Activated CD8-positive, alpha-beta memory T cell treated with anti-CD3 and anti-CD28 coated beads, Interleukin-2, amount 10 ng/mL, durations not matched to agents 7 days and 5 days (primary cell): ENCODE measurements around the gene GUCY1B1. TPM values are rescaled to one million over a fixed set of nuclear protein-coding genes. Genes with fewer than 3 reads are reported as not detected.
A peak's percentile ranks its signal among the peaks of the same experiment; 100 is the strongest.

ENCODE experiments used
- ATAC-seq: fragments of 150-1000 bp; cut with Tn5 transposase; one replicate; pipeline ENCODE4 v1.10.0; 2021; ENCODE audit warnings: moderate library complexity
- CTCF ChIA-PET: fragments of 350-600 bp; sonication (Branson Sonifier 250); formaldehyde crosslinking; loops from one replicate; lab custom pipeline; 2021; ENCODE audit warnings: antibody characterized with exemption; lab: Charles Lee
- DNase-seq: peaks from one replicate; pipeline ENCODE4 v3.0.0-alpha.2; 2020
- H3K27ac Mint-ChIP-seq: one replicate; pipeline ENCODE4 v1.8.0; 2021; ENCODE audit warnings: mild to moderate bottlenecking, mixed read lengths
- H3K27me3 Mint-ChIP-seq: one replicate; pipeline ENCODE4 v1.8.0; 2021; ENCODE audit warnings: mixed read lengths
- H3K36me3 Mint-ChIP-seq: one replicate; pipeline ENCODE4 v1.8.0; 2021; ENCODE audit warnings: mild to moderate bottlenecking, mixed read lengths
- H3K4me1 Mint-ChIP-seq: one replicate; pipeline ENCODE4 v1.8.0; 2021; ENCODE audit warnings: mixed read lengths
- H3K4me3 Mint-ChIP-seq: one replicate; pipeline ENCODE4 v1.8.0; 2021; ENCODE audit warnings: mild to moderate bottlenecking, moderate library complexity, mixed read lengths
- H3K9me3 Mint-ChIP-seq: one replicate; pipeline ENCODE4 v1.8.0; 2022; ENCODE audit warnings: low read depth, mixed read lengths
- total RNA-seq, 2 experiments: library from RNA; stranded (reverse); gene quantifications; one replicate each; pipeline ENCODE4 v1.2.3, GENCODE V29; 2021

The GUCY1B1 gene
- 1 to 10 TPM in 1 of 2 experiments, under 1 TPM in 1; 0.09 to 1.5 TPM for total RNA-seq

DNA sequence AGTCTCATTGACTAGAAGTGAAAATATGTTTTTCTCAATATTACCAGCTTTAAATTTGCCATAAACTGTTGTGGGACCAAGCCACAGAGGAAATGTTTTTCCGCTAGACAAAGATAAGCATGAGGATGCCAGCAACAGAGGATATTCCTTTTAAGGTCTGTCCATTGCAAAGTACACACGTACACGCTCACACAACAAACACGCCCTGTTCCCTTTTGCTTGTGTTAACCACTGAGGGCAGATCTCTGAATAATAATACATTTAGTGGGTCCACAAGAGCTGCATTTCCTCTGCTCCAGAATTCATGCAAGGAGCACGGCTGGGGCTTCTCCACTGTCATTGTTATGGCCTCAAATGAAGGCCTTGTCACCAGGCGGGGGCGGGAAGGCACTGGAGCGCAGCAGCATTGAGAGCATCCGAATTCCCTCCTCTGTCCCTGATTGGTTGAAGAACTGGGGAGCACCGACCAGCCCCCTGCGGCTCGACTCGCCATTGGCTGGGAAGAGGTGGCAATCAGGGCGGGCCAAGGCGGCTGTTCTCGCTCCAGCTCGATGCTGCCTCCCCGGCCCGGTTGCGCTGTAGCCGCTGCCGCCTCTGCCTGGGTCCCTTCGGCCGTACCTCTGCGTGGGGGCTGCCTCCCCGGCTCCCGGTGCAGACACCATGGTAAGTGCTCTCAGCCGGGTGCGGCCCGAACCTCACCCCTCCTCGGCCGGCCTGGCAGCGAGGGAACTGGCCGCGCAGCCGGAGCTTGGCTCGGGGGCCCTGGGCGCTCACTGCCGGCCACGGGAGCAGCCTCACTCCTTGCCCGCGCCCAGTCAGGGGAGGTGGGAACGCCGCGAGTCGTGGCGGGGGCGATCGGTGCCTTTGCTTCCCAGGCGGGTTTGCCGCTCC is at the start of gene GUCY1B1:
TSS of gene GUCY1B1 (plus strand) at position 541 of the 891 bp plus-strand sequence. CDS start at position 661, 120 bp downstream.
- Mint-ChIP-seq H3K4me3 (no peak within 1 kb of the TSS), H3K27me3 (peaks cover 41% of the 10 kb centered on the region), H3K27ac (no peak within 1 kb of the TSS), H3K4me1 (peaks cover 4% of the 10 kb centered on the region), H3K36me3 (no peaks in the 10 kb centered on the region), H3K9me3 (no peaks in the 10 kb centered on the region)
- peak; percentile 92 for ATAC-seq
- peak; percentile 59 for DNase-seq
- CTCF ChIA-PET = no interaction called here

DNA sequence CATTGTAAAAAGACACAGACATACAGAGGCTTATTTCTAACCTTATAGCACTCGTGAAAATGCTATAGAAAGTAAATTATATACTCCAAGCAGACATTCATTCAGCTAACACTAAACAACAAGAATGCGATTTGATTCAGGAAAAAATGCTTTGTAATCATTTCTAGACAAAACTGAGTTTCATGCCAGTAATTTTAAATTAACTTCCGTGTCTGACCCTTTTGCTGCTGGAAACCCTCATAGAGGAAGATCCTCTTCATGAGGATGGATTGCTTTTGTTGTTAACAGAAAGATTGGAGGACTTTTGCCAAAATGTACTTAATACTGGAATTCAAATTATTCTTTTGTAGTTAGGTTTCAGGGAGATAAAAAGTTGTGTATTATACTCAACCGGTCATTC is 48.9 kb upstream of the GUCY1B1 start:
- Mint-ChIP-seq H3K36me3 (no peaks in the 10 kb centered on the region), H3K9me3 (no peaks in the 10 kb centered on the region), H3K27ac (no peak overlapping the region), H3K4me1 (no peaks in the 10 kb centered on the region), H3K4me3 (no peak overlapping the region), H3K27me3 (no peaks in the 10 kb centered on the region)
- ATAC-seq (no peak), DNase-seq (no peak)
- CTCF ChIA-PET = interaction anchor here (0.8 kb wide), 1 partner anchor 8 kb away, joined by 3 read pairs; no protein-coding TSS in a partner anchor

GRCh38 chr4:155711556-155711955 is 47.3 kb upstream of the GUCY1B1 start:
- no peak overlapping the region for H3K27ac Mint-ChIP-seq
- DNase-seq (no peak), ATAC-seq (no peak)
- CTCF ChIA-PET = interaction anchor here (0.6 kb wide), 1 partner anchor 1115 kb away, joined by 3 read pairs; no protein-coding TSS in a partner anchor
- no peaks in the 10 kb centered on the region for H3K36me3 Mint-ChIP-seq
- no peaks in the 10 kb centered on the region for H3K9me3 Mint-ChIP-seq
- no peaks in the 10 kb centered on the region for H3K4me1 Mint-ChIP-seq
- H3K4me3 Mint-ChIP-seq = no peak overlapping the region
- H3K27me3 Mint-ChIP-seq = no peaks in the 10 kb centered on the region

GRCh38 chr4:155712846-155713245 is 46.0 kb upstream of the GUCY1B1 start:
- H3K4me3 Mint-ChIP-seq = no peak overlapping the region
- ATAC-seq (no peak), DNase-seq (no peak)
- H3K4me1 Mint-ChIP-seq = no peaks in the 10 kb centered on the region
- no peaks in the 10 kb centered on the region for H3K27me3 Mint-ChIP-seq
- no peak overlapping the region for H3K27ac Mint-ChIP-seq
- CTCF ChIA-PET = no interaction called here
- H3K9me3 Mint-ChIP-seq = no peaks in the 10 kb centered on the region
- H3K36me3 Mint-ChIP-seq = no peaks in the 10 kb centered on the region

- no peak for DNase-seq
- H3K4me3 Mint-ChIP-seq = no peak overlapping the region
- no peaks in the 10 kb centered on the region for H3K36me3 Mint-ChIP-seq
- no peak overlapping the region for H3K27ac Mint-ChIP-seq
- CTCF ChIA-PET = no interaction called here
- no peaks in the 10 kb centered on the region for H3K27me3 Mint-ChIP-seq
- no peak for ATAC-seq
- H3K9me3 Mint-ChIP-seq = no peaks in the 10 kb centered on the region
- no peaks in the 10 kb centered on the region for H3K4me1 Mint-ChIP-seq
Measured at GRCh38 chr4:155713911-155714310, 44.9 kb upstream of the GUCY1B1 start.

- Mint-ChIP-seq H3K4me3 (no peak overlapping the region), H3K27ac (no peak overlapping the region), H3K36me3 (no peaks in the 10 kb centered on the region), H3K27me3 (no peaks in the 10 kb centered on the region), H3K4me1 (no peaks in the 10 kb centered on the region), H3K9me3 (no peaks in the 10 kb centered on the region)
- ATAC-seq = no peak
- no peak for DNase-seq
- CTCF ChIA-PET = no interaction called here
Measured at GRCh38 chr4:155722336-155722735, 36.5 kb upstream of the GUCY1B1 start.

GRCh38 chr4:155722816-155723499 is 35.9 kb upstream of the GUCY1B1 start:
- ATAC-seq = no peak
- CTCF ChIA-PET = no interaction called here

DNA sequence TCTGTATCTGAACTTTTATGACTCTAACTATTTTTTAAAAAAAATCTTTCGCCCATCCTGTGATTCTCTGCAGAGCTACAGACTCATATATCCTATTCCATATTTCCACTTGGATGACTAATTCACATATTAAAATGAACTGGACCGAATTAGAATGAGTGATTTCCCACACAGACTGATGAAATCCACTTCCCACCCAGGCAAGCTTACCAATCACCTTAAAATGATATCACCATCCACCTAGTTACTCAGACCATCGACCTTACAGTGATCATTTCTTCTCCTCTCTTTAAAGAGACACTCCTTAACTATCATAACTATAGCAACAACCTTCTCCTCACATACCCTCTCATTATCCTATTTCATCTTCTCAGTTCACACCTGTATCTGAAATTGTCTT is 34.1 kb upstream of the GUCY1B1 start:
- Mint-ChIP-seq H3K4me3 (no peak overlapping the region), H3K9me3 (no peaks in the 10 kb centered on the region), H3K27me3 (no peaks in the 10 kb centered on the region), H3K36me3 (no peaks in the 10 kb centered on the region), H3K4me1 (no peaks in the 10 kb centered on the region), H3K27ac (no peak overlapping the region)
- DNase-seq = no peak
- no peak for ATAC-seq
- CTCF ChIA-PET = no interaction called here

More at GRCh38 chr4:155722816-155723499, 35.9 kb upstream of the GUCY1B1 start:
- Mint-ChIP-seq H3K4me3 (no peak overlapping the region), H3K27ac (no peak overlapping the region), H3K27me3 (no peaks in the 10 kb centered on the region), H3K36me3 (no peaks in the 10 kb centered on the region), H3K9me3 (no peaks in the 10 kb centered on the region), H3K4me1 (no peaks in the 10 kb centered on the region)
- no peak for DNase-seq

GRCh38 chr4:155734065-155734464 is 24.8 kb upstream of the GUCY1B1 start:
- Mint-ChIP-seq H3K4me1 (no peaks in the 10 kb centered on the region), H3K36me3 (no peaks in the 10 kb centered on the region), H3K9me3 (no peaks in the 10 kb centered on the region), H3K27me3 (no peaks in the 10 kb centered on the region), H3K27ac (no peak overlapping the region), H3K4me3 (no peak overlapping the region)
- DNase-seq (no peak), ATAC-seq (no peak)
- CTCF ChIA-PET = no interaction called here

- no peak for DNase-seq
- H3K4me1 Mint-ChIP-seq = no peaks in the 10 kb centered on the region
- no peaks in the 10 kb centered on the region for H3K27me3 Mint-ChIP-seq
- no peaks in the 10 kb centered on the region for H3K9me3 Mint-ChIP-seq
- ATAC-seq = no peak
- CTCF ChIA-PET = no interaction called here
- no peak overlapping the region for H3K4me3 Mint-ChIP-seq
- H3K27ac Mint-ChIP-seq = no peak overlapping the region
- H3K36me3 Mint-ChIP-seq = no peaks in the 10 kb centered on the region
Measured at GRCh38 chr4:155734951-155735350, 23.9 kb upstream of the GUCY1B1 start.

DNA sequence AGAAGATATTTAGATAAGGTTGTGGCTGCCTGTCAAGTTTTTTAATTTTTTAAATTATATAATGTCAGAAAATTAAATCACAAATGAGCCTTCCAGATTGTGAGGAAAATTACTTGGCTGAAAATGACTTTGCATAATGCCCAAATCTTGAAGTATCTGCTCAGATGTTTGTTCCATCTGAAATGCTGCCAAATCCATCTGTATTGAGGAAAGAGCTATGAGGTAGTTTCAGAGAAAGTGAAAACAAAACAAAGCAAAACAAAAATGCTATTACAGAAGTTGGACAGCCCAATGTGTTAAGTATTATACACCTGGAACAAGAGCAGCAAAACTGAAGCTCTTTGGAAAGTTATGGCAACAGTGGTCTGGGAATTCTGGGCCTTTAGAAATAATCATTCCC is 23.3 kb upstream of the GUCY1B1 start:
- no peak for ATAC-seq
- H3K4me3 Mint-ChIP-seq = no peak overlapping the region
- H3K9me3 Mint-ChIP-seq = no peaks in the 10 kb centered on the region
- H3K4me1 Mint-ChIP-seq = no peaks in the 10 kb centered on the region
- no peaks in the 10 kb centered on the region for H3K27me3 Mint-ChIP-seq
- CTCF ChIA-PET = no interaction called here
- no peak for DNase-seq
- no peak overlapping the region for H3K27ac Mint-ChIP-seq
- no peaks in the 10 kb centered on the region for H3K36me3 Mint-ChIP-seq

- no peaks in the 10 kb centered on the region for H3K27me3 Mint-ChIP-seq
- H3K9me3 Mint-ChIP-seq = no peaks in the 10 kb centered on the region
- no peaks in the 10 kb centered on the region for H3K36me3 Mint-ChIP-seq
- DNase-seq = no peak
- H3K4me3 Mint-ChIP-seq = no peak overlapping the region
- CTCF ChIA-PET = no interaction called here
- no peaks in the 10 kb centered on the region for H3K4me1 Mint-ChIP-seq
- no peak for ATAC-seq
- no peak overlapping the region for H3K27ac Mint-ChIP-seq
Measured at GRCh38 chr4:155738548-155738947, 20.3 kb upstream of the GUCY1B1 start.

DNA sequence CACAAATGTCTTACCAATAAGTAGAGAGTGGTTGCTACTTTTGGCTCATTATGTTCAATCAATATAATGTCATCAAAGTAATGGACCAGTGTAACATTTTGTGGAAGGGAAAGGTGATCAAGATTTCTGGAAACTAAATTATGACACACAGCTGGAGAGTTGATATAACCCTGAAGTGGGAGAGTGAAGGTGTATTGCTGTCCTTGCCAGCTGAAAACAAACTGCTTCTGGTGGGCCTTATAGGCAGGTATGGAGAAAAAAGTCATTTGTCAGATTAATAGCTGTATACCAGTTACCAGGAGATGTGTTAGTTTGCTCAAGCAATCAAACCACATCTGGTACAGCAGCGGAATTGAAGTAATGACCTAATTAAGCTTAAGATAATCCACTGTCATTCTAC is 17.3 kb upstream of the GUCY1B1 start:
- Mint-ChIP-seq H3K4me1 (no peaks in the 10 kb centered on the region), H3K27me3 (no peaks in the 10 kb centered on the region), H3K27ac (no peak overlapping the region), H3K36me3 (no peaks in the 10 kb centered on the region), H3K4me3 (no peak overlapping the region), H3K9me3 (no peaks in the 10 kb centered on the region)
- CTCF ChIA-PET = no interaction called here
- DNase-seq = no peak
- ATAC-seq = no peak
